SK-MEL-5 (cell line): ENCODE measurements around the gene PNMT. TPM values are rescaled to one million over a fixed set of nuclear protein-coding genes. Genes with fewer than 3 reads are reported as not detected.
"Not testable (repeated sequence)": the region's sequence is repeated elsewhere in the genome, so short reads cannot be mapped to it uniquely, and the experiment has no call there.

Experiments
- DNase-seq: peaks from one replicate; pipeline ENCODE4 v3.0.0-alpha.2; 2016; ENCODE audit warnings: low read depth, low spot score
- in situ Hi-C: cut with HindIII; loops from 2 replicates; pipeline ENCODE4 v1.10.0; 2016; ENCODE audit warnings: low sequenced_read_pairs, high pct_unique_total_duplicates, low pct_unique_long_range_greater_than_20kb
- total RNA-seq: library from RNA; depleted of rRNA; stranded (reverse); fragments of >200 nt; shearing (Covaris generic); gene quantifications from 2 replicates; pipeline ENCODE4 v1.2.3, GENCODE V29; 2014; rRNA removed

The PNMT gene
- total RNA-seq, 1 experiment from 2014 or later: not detected

GRCh38 chr17:39709998-39710964 lies 42.0 kb downstream of the PNMT start:
- in situ Hi-C loops: no loop called here
- DNase-seq: no peak

DNA sequence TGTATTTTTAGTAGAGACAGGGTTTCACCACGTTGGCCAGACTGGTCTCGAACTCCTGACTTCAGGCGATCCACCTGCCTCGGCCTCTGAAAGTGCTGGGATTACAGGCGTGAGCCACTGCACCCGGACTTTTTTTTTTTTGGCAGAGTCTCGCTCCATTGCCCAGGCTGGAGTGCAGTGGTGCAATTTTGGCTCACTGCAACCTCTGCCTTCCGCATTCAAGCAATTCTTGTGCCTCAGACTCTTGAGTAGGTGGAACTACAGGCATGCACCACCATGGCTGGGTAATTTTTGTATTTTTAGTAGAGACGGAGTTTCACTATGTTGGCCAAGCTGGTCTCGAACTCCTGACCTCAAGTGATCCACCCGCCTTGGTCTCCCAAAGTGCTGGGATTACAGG lies 42.8 kb downstream of the PNMT start:
- DNase-seq, in situ Hi-C loops: not testable (repeated sequence)

DNA sequence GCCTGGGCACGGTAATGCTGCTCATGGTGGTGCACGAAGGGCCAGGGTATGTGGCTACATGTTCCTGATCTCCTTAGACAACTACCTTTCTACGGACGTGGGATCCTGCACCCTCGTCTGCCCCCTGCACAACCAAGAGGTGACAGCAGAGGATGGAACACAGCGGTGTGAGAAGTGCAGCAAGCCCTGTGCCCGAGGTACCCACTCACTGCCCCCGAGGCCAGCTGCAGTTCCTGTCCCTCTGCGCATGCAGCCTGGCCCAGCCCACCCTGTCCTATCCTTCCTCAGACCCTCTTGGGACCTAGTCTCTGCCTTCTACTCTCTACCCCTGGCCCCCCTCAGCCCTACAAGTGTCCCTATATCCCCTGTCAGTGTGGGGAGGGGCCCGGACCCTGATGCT lies 43.6 kb downstream of the PNMT start:
- in situ Hi-C loops: no loop called here
- no peak for DNase-seq

DNA sequence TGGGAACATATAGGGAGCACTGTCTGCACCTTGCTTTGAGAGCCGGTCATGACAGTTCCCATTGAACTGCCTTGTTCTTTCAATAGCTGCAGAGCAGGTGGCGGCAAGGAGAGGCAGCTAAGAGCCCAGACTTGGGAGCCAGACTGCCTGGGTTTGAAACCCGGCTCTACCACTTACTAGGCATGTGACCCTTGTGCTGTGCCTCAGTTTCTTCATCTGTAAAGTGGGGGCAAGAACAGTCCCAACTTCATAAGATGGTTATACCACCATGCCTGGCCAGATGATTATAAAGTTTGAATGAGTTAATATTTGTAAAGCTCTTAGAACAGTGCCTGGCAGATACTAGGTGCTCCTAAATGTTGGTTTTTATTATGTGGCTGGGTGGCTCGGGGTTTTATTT lies 46.0 kb downstream of the PNMT start:
- in situ Hi-C loops: no loop called here

GRCh38 chr17:39715375-39716072 lies 47.3 kb downstream of the PNMT start:
- in situ Hi-C loops: no loop called here
- no peak for DNase-seq

More for the DNA sequence above, 46.0 kb downstream of the PNMT start:
- no peak for DNase-seq

DNA sequence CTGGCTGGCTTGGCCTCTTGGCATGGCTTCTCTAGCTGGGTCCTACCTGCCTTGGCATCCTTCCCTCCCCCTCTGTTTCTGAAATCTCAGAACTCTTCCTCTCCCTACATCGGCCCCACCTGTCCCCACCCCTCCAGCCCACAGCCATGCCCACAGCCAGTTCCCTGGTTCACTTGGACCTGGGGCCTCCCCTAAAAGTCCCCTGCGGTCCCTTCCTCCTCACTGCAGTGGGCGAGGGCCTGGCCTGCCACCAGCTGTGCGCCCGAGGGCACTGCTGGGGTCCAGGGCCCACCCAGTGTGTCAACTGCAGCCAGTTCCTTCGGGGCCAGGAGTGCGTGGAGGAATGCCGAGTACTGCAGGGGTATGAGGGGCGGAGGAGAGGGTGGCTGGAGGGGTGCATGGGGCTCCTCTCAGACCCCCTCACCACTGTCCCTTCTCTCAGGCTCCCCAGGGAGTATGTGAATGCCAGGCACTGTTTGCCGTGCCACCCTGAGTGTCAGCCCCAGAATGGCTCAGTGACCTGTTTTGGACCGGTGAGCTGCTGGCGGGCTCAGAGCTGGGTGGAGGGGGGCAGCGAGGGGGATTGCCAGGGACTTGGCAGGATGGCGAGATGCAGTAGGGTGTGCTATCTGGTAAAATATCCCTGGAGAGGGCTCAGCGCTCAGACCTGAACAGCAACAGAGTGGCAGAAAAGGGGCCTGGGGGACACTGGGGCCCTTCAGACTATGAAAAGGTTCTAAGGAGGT lies 48.0 kb downstream of the PNMT start:
- in situ Hi-C loops: no loop called here
- DNase-seq: no peak

- no peak for DNase-seq
- in situ Hi-C loops: no loop called here
These were observed 48.8 kb downstream of the PNMT start for GRCh38 chr17:39716879-39717536.

- in situ Hi-C loops: no loop called here
- DNase-seq: no peak
These were observed 49.4 kb downstream of the PNMT start for GRCh38 chr17:39717660-39718059.

- no peak for DNase-seq
These were observed 51.5 kb downstream of the PNMT start for GRCh38 chr17:39719563-39720355.

More at GRCh38 chr17:39719563-39720355, 51.5 kb downstream of the PNMT start:
- in situ Hi-C loops: no loop called here

Other genes with a start within 250 kb of the PNMT start
- gene MED1, start 217.2 kb upstream of the PNMT start, total RNA-seq: 20.1 and 22.1 TPM in 2 replicates
- gene CDK12, start 207.0 kb upstream of the PNMT start, total RNA-seq: 40.7 TPM in 2 replicates
- gene NEUROD2, start 60.5 kb upstream of the PNMT start, total RNA-seq: not detected in 2 replicates
- 0.08 TPM in 1 of 2 replicates, not detected in the other for gene PPP1R1B, start 41.5 kb upstream of the PNMT start, total RNA-seq
- gene STARD3, start 31.3 kb upstream of the PNMT start, total RNA-seq: 21.2 and 32.9 TPM in 2 replicates
- gene TCAP, start 3.1 kb upstream of the PNMT start, total RNA-seq: 0.05 and 0.53 TPM in 2 replicates
- 6.6 and 7.2 TPM in 2 replicates for gene PGAP3, start 19.6 kb downstream of the PNMT start, total RNA-seq
- gene ERBB2, start 31.6 kb downstream of the PNMT start, total RNA-seq: 11.9 and 12.4 TPM in 2 replicates
- 50.0 and 58.8 TPM in 2 replicates for gene MIEN1, start 62.1 kb downstream of the PNMT start, total RNA-seq
- gene GRB7, start 69.5 kb downstream of the PNMT start, total RNA-seq: 0.11 TPM in 1 of 2 replicates, not detected in the other
- 0.08 and 0.35 TPM in 2 replicates for gene IKZF3, start 195.9 kb downstream of the PNMT start, total RNA-seq
- not detected in 2 replicates for gene ZPBP2, start 199.7 kb downstream of the PNMT start, total RNA-seq